Esophagus muscularis mucosa (tissue), 3 donors: ENCODE measurements around the gene ABCA2.

Source experiments
- POLR2A ChIP-seq: fragments of 450-650 bp; IDR thresholded peaks from one replicate; pipeline ENCODE4 v1.6.1; 2017; ENCODE audit warnings: antibody characterized with exemption, moderate library complexity, mild to moderate bottlenecking, low read depth
- TF ChIP-seq, protein P1 (sequence below), 3 experiments: fragments of 200-600 bp in 2 of 3; fragments of 450-650 bp in 1 of 3; sonication (generic) in 2 of 3; IDR thresholded peaks; one replicate each; pipeline ENCODE4 v1.5.1; 2017 to 2019; ENCODE audit warnings: antibody characterized with exemption in 3 of 3, mild to moderate bottlenecking in 2 of 3, moderate library complexity in 1 of 3

- TF ChIP-seq, protein P1, sequence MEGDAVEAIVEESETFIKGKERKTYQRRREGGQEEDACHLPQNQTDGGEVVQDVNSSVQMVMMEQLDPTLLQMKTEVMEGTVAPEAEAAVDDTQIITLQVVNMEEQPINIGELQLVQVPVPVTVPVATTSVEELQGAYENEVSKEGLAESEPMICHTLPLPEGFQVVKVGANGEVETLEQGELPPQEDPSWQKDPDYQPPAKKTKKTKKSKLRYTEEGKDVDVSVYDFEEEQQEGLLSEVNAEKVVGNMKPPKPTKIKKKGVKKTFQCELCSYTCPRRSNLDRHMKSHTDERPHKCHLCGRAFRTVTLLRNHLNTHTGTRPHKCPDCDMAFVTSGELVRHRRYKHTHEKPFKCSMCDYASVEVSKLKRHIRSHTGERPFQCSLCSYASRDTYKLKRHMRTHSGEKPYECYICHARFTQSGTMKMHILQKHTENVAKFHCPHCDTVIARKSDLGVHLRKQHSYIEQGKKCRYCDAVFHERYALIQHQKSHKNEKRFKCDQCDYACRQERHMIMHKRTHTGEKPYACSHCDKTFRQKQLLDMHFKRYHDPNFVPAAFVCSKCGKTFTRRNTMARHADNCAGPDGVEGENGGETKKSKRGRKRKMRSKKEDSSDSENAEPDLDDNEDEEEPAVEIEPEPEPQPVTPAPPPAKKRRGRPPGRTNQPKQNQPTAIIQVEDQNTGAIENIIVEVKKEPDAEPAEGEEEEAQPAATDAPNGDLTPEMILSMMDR (IDR thresholded peaks at IDR 0.05), result peak in 1 of 3 experiments; percentile 8
- TF ChIP-seq POLR2A, result no peak
These were observed 7.4 kb upstream of the ABCA2 start for GRCh38 chr9:137035507-137035834.
